Left lung (tissue), 10 donors: ENCODE measurements around the gene SLC27A2. TPM values are rescaled to one million over a fixed set of nuclear protein-coding genes. Genes with fewer than 3 reads are reported as not detected.

Experiments used
- ATAC-seq: fragments of 200-7000 bp; cut with Tn5 transposase; one replicate; pipeline ENCODE4 v1.9.1; 2020; ENCODE audit warnings: moderate library complexity
- DNase-seq, 4 donors: peaks; one replicate each; pipeline ENCODE4 v3.0.0-alpha.2; 2013 to 2020
- H3K27ac ChIP-seq, 2 donors: fragments of 200-600 bp; sonication (generic) in 1 of 2; one replicate each; pipeline versions ENCODE4 v1.5.0 to v1.8.0; 2020 to 2021
- H3K27me3 ChIP-seq, 2 donors: fragments of 200-600 bp; sonication (generic) in 1 of 2; one replicate each; pipeline versions ENCODE4 v1.5.0 to v1.8.0; 2020 to 2021
- H3K36me3 ChIP-seq, 2 donors: fragments of 200-600 bp; sonication (generic) in 1 of 2; one replicate each; pipeline versions ENCODE4 v1.5.0 to v1.8.0; 2020 to 2021
- H3K4me1 ChIP-seq, 2 donors: fragments of 200-600 bp; one replicate each; pipeline ENCODE4 v1.8.0; 2021
- H3K4me3 ChIP-seq, 2 donors: fragments of 200-600 bp; sonication (generic) in 1 of 2; one replicate each; pipeline versions ENCODE4 v1.5.0 to v1.8.0; 2020 to 2021; ENCODE audit warnings: mild to moderate bottlenecking in 1 of 2
- H3K9me3 ChIP-seq, 2 donors: fragments of 200-600 bp; sonication (generic) in 1 of 2; one replicate each; pipeline versions ENCODE4 v1.5.0 to v1.8.0; 2020 to 2021
- intact Hi-C, 2 donors: fragments of 100-400 bp; cut with DNase I; formaldehyde crosslinking; loops; one replicate each; pipeline versions ENCODE4 v1.11.2 to v1.14.2; 2022
- polyA plus RNA-seq, 6 donors: library from polyadenylated mRNA; unstranded; fragments of 120-200 nt; gene quantifications; one replicate each; pipeline ENCODE4 v1.2.1, GENCODE V29; 2013; ENCODE audit not compliant: insufficient read length in 6 of 6
- total RNA-seq, 2 donors: library from RNA; stranded (reverse); fragmentation: NEBNext Ultra II Directional; extraction: Animal tissue kit (Norgen Biotek cat#: 25700); gene quantifications; one replicate each; pipeline ENCODE4 v1.2.1, GENCODE V29; 2021
- TF ChIP-seq, protein P1 (sequence below), 2 donors: fragments of 200-600 bp; sonication (generic) in 1 of 2; IDR thresholded peaks; one replicate each; pipeline versions ENCODE4 v1.5.0 to v1.8.0; 2021; ENCODE audit warnings: antibody characterized with exemption in 2 of 2
- donor health status: DM: no; HTN: yes; CAD: no.
- donor health status: DM: no; HTN: no; CAD: no.

SLC27A2 gene
- total and polyA plus RNA-seq, 8 donors: 2.0 to 11.3 (median 5.4) TPM

DNA sequence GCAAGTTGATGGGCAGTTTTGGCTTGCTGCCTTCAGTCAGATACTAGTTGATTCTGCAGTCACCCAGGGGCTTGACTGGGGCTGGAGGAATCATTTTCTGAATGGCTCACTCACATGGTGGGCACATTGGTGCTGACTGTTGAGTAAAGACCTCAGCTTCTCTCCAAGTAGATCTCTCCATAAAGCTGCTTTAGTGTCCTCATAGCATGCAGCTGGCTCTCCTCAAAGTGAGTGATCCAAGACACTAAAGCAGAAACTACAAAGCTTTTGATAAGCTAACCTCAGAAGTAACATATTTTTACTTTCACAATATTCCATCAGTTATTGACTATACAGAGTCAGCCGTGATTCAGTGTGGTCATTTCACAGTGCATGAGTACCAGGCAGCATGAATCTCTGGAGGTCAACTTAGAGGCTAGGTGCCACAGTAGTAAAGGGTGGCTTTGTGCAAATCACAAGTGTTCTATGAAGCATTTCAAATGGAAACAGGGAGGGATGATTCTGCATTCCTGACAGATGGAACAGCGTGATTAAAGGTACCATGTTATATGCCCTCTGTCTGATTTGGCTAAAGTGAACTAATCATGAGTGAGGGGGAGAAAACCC lies 38.6 kb upstream of the SLC27A2 start:
- intact Hi-C loops: loop anchor here in 1 of 2 donors (10.0 kb wide), 1 partner anchor 1279 kb away; no protein-coding TSS in a partner anchor
- peaks cover 0 to 14% of the 10 kb centered on the region in 2 donors for H3K4me1 ChIP-seq
- H3K36me3 ChIP-seq: no peaks in the 10 kb centered on the region
- no peaks in the 10 kb centered on the region for H3K9me3 ChIP-seq
- DNase-seq: no peak
- ATAC-seq: no peak
- TF ChIP-seq, protein P1, sequence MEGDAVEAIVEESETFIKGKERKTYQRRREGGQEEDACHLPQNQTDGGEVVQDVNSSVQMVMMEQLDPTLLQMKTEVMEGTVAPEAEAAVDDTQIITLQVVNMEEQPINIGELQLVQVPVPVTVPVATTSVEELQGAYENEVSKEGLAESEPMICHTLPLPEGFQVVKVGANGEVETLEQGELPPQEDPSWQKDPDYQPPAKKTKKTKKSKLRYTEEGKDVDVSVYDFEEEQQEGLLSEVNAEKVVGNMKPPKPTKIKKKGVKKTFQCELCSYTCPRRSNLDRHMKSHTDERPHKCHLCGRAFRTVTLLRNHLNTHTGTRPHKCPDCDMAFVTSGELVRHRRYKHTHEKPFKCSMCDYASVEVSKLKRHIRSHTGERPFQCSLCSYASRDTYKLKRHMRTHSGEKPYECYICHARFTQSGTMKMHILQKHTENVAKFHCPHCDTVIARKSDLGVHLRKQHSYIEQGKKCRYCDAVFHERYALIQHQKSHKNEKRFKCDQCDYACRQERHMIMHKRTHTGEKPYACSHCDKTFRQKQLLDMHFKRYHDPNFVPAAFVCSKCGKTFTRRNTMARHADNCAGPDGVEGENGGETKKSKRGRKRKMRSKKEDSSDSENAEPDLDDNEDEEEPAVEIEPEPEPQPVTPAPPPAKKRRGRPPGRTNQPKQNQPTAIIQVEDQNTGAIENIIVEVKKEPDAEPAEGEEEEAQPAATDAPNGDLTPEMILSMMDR (IDR thresholded peaks at IDR 0.05): no peak
- H3K4me3 ChIP-seq: no peak overlapping the region
- H3K27me3 ChIP-seq: no peaks in the 10 kb centered on the region
- H3K27ac ChIP-seq: no peak overlapping the region

- Histone ChIP-seq H3K4me3 (no peak overlapping the region), H3K27ac (peak overlapping the region in 1 of 2 donors; percentile 19), H3K27me3 (no peaks in the 10 kb centered on the region), H3K4me1 (peaks cover 0 to 14% of the 10 kb centered on the region in 2 donors), H3K9me3 (no peaks in the 10 kb centered on the region), H3K36me3 (no peaks in the 10 kb centered on the region)
- DNase-seq: no peak
- intact Hi-C loops: loop anchor here in 1 of 2 donors (10.0 kb wide), 1 partner anchor 1280 kb away; no protein-coding TSS in a partner anchor
- ATAC-seq: no peak
- TF ChIP-seq, protein P1 (IDR thresholded peaks at IDR 0.05): no peak
Measured at GRCh38 chr15:50144341-50145120, 37.5 kb upstream of the SLC27A2 start.

DNA sequence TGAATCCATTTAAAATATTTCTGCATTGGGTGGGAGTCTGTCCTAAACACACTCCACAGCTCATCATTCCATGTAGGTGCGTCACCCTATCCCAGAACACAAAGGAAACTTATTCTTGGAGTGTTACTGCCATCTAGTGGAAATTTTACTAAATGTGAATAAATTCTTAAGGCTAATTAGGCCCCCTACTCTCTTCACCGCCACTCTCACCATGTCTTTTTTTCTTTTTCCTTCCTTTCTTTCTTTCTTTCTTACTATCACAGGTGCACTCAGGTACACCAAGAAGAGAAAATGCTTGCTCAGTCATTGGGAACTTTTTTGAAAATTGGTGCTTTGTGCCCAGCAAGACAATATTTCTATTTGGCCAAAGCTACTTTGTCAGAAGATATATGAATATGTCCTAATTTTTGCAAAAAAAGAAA lies 36.5 kb upstream of the SLC27A2 start:
- no peak overlapping the region for H3K27ac ChIP-seq
- H3K4me1 ChIP-seq: peaks cover 0 to 14% of the 10 kb centered on the region in 2 donors
- H3K36me3 ChIP-seq: no peaks in the 10 kb centered on the region
- TF ChIP-seq, protein P1 (IDR thresholded peaks at IDR 0.05): peak; percentile 54 to 61
- H3K4me3 ChIP-seq: no peak overlapping the region
- ATAC-seq (peak; percentile 93), DNase-seq (peak in 2 of 4 donors; percentile 57 to 71)
- no peaks in the 10 kb centered on the region for H3K9me3 ChIP-seq
- H3K27me3 ChIP-seq: no peaks in the 10 kb centered on the region
- intact Hi-C loops: loop anchor here in 1 of 2 donors (10.0 kb wide), 1 partner anchor 1281 kb away; no protein-coding TSS in a partner anchor

GRCh38 chr15:50146632-50147031 lies 35.4 kb upstream of the SLC27A2 start:
- intact Hi-C loops: loop anchor here in 1 of 2 donors (10.0 kb wide), 1 partner anchor 1282 kb away; no protein-coding TSS in a partner anchor
- H3K27me3 ChIP-seq: no peaks in the 10 kb centered on the region
- DNase-seq (no peak), ATAC-seq (no peak)
- H3K36me3 ChIP-seq: no peaks in the 10 kb centered on the region
- no peaks in the 10 kb centered on the region for H3K9me3 ChIP-seq
- no peak overlapping the region for H3K27ac ChIP-seq
- H3K4me1 ChIP-seq: peaks cover 0 to 14% of the 10 kb centered on the region in 2 donors
- no peak overlapping the region for H3K4me3 ChIP-seq
- TF ChIP-seq, protein P1 (IDR thresholded peaks at IDR 0.05): no peak
